GM19324 (cell line): ENCODE data around the gene CGB1.
"Not testable (repeated sequence)": the region's sequence is repeated elsewhere in the genome, so short reads cannot be mapped to it uniquely, and the experiment has no call there.

Source experiments
- ATAC-seq: cut with Tn5 transposase; IDR thresholded peaks from one replicate; pipeline ENCODE4 v1.9.1; 2021; ENCODE audit warnings: mild to moderate bottlenecking, moderate library complexity; ENCODE audit not compliant: unreplicated experiment, low FRiP score

The CGB1 gene

GRCh38 chr19:49025088-49025487, 11.6 kb downstream of the CGB1 start:
- ATAC-seq: not testable (repeated sequence)

- ATAC-seq: not testable (repeated sequence)
These were observed 12.5 kb downstream of the CGB1 start, which contains the start of gene CGB3 for GRCh38 chr19:49024233-49024632. TSS of gene CGB3 (minus strand) at chr19:49024333. CDS start at chr19:49023971, 362 bp downstream.

DNA sequence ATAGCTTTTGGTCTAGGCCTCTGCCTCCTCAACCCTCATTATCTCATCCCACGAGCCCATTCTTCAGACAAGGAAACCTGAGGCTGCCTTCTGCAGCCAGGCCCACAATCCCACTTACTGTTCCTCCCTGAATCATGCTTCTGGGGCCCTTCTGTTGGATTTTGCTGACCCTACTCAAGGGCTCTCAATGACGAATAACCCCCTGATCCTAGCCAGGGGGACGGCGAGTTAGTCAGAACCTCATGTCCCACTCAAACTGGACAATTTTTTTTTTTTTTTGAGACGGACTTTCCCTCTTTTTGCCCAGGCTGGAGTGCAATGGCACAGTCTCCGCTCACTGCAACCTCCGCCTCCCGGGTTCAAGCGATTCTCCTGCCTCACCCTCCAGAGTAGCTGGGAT, 14.6 kb downstream of the CGB1 start:
- ATAC-seq: no peak

DNA sequence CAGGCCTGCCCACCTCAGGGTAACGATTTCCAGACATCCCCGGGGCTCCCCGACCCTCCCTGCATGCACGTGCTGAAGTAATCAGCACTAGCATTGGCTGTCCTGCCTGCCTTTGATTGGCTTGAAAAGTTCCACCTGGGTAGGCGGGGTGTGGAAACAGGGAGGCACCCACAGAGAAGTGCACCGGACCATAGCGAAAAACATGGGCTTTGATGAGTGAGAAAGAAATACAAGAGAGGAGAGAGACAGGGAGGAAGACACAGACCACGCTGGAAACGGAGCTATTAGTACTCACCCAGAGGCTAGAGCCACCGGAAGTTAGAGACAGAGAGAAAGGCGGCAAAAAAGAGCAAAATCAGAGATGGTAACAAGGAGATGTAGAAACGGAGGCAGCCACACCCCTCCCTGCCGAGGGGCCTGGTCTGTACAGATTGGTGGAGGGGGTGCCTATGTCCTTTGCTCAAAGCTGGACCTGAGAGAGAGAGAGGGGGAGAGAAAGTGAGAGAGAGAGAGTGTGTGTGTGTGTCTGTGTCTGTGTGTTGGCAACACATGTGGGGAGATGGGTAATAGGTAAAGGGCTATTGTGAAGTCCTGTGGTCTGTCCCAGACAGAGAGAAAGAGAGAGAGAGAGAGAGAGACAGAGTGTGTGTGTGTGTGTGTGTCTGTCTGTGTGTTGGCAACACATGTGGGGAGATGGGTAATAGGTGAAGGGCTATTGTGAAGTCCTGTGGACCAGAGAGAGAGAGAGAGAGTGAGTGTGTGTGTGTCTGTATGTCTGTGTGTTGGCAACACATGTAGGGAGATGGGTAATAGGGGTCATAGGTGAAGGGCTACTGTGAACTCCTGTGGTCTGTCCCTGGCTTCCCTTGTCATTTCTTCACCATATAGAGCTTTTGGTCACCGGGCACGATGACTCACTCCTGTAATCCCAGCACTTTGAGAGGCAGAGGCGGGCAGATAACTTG, 15.5 kb downstream of the CGB1 start:
- no peak for ATAC-seq

GRCh38 chr19:49020342-49020741, 16.4 kb downstream of the CGB1 start:
- no peak for ATAC-seq

GRCh38 chr19:49019242-49019932, 17.3 kb downstream of the CGB1 start:
- no peak for ATAC-seq

DNA sequence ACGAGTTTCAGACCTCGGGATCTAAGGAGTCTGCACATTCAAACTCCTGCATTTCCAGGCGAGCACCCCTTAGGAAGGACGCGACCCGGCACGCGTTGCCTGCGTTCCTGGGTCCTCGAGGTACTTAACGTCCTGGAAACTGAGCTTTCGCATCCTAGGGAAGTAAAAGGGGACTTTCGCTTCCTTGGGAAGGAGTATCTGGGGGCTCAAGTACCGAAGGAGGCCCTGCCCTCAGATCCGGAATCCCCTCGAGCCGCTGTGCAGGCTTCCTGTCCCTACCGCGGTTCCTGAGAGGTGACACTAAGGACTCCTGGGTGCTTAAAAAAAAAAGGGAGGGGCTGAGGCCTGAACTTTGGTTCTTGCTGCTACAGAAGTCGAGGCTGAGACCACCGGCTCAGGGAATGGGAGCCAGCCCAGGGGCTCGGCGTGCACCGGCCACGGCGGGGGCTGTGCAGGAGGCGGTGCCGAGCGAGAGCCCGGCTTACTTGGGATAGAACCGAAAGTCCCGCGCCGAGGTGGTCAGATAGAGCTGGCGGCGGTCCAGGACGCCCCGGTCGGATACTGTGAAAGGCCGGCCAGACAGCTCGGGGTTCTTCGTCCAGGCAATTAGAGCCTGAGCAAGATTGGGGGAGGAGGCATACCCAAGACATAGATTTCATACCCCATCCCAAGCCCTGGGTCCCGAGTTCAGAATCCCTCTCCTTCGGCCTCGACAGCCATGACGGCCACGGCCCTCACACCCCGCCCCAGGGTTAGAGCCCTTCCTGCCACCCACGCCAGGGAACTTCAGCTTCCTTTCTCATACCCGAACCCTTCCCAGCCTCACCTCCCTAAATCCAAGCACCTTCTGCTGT, 18.1 kb downstream of the CGB1 start:
- ATAC-seq: not testable (repeated sequence)

- ATAC-seq: peak; percentile 43
These were observed 18.9 kb downstream of the CGB1 start for GRCh38 chr19:49017666-49018351.

- no peak for ATAC-seq
These were observed 19.5 kb downstream of the CGB1 start, which contains the start of gene LHB for GRCh38 chr19:49017041-49017665. TSS of gene LHB (minus strand) at chr19:49017091. CDS start at chr19:49017081, 10 bp downstream.

GRCh38 chr19:49016067-49016839, 20.4 kb downstream of the CGB1 start:
- ATAC-seq: no peak

- ATAC-seq: no peak
These were observed 21.8 kb downstream of the CGB1 start for GRCh38 chr19:49014870-49015255.

GRCh38 chr19:49014123-49014869, 22.4 kb downstream of the CGB1 start:
- ATAC-seq: no peak

- ATAC-seq: no peak
These were observed 25.5 kb downstream of the CGB1 start for GRCh38 chr19:49011194-49011593.

GRCh38 chr19:49010453-49010852, 26.2 kb downstream of the CGB1 start:
- no peak for ATAC-seq

GRCh38 chr19:49009828-49010227, 26.9 kb downstream of the CGB1 start:
- ATAC-seq: no peak

- no peak for ATAC-seq
These were observed 29.8 kb downstream of the CGB1 start for GRCh38 chr19:49006905-49007304.

DNA sequence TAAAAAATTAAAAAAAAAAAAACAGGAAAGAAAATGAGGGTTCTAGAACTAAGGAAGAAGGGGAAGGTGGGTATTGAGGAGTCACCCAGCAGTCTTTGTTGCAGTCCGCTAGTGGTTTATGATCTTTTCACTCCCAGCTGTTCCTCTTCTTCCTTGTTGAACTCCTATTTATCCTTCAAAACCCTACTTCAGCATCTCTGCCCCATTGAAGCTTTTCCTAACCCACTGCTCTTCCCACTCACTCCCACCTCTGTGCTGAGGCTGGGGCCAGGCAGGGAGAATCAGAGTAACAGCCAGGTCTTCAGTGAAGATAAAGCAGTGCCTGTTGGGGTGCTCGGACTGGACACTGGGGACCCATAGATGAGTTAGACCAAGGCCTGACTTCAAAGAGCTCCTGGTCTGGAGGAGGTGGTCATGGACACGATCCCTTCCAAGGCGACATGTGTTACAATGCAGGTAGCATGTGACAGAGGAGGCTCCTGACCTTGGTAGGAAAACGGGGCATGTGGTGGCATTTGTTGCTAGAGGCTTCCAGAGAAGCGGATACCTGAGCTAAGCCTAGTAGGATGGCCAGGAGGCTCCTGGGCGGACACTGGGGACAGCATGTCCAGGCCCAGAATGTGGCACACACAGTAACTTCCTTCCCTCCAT, 31.6 kb downstream of the CGB1 start:
- no peak for ATAC-seq

- no peak for ATAC-seq
These were observed 32.6 kb downstream of the CGB1 start for GRCh38 chr19:49004133-49004532.
